ENCODE data around the gene DNAH8.

DNAH8 gene

GRCh38 chr6:38702558-38703397 lies 12.3 kb upstream of the DNAH8 start, which contains the start of gene GLO1:
TSS of gene GLO1 (minus strand) at chr6:38703145. CDS start at chr6:38703054, 91 bp downstream.
- peak; percentile 97 for FAIRE-seq

DNA sequence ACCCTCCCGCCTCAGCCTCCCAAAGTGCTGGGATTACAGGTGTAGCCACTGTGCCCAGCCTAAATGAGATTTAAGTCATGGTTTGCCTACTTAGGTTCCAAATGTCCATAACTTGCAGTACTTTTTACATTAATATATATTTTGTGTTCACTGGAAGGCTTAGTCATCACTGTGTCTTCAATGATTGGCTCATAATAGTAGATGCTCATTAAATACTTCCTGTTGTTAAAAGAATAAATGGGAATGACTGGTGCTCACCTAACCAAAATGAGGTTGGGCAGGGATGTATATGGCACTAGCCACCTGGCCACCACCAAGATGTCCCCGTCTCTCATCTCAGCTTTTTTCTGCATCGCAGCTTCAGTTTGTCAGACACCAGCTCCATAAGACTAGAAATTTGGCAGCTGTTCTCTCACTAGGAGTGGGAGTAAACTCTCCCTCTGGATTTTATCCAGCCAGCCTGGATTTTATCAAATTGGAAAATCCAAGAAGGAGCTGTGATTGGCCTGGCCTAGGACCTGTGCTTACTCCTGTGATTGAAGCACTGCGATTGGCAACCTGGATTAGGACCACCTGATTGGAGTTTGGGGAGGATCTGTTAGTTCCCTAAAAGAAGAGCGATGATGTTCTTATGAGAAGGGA lies 11.0 kb upstream of the DNAH8 start:
- no peak for FAIRE-seq

DNA sequence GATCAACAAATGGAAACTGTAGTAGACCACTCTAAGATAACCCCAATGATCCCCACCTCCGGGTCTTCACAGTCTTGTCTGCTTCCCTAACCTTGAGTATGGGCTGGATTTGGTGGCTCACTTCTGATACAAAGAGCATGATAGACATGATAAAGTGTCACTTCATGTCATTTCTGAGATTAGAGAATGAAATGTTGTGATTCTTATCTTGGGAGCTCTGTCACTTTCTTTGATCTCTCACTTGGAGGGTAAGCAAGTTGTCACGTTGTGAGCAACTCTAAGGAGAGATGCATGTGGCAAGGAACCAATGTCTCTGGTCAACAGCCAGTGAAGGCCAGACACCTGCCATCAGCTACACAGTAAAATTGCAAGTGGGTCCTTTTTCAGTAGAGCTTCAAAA lies 9.2 kb upstream of the DNAH8 start:
- FAIRE-seq: no peak

- FAIRE-seq: no peak
These were observed 6.6 kb upstream of the DNAH8 start for GRCh38 chr6:38708496-38708895.

DNA sequence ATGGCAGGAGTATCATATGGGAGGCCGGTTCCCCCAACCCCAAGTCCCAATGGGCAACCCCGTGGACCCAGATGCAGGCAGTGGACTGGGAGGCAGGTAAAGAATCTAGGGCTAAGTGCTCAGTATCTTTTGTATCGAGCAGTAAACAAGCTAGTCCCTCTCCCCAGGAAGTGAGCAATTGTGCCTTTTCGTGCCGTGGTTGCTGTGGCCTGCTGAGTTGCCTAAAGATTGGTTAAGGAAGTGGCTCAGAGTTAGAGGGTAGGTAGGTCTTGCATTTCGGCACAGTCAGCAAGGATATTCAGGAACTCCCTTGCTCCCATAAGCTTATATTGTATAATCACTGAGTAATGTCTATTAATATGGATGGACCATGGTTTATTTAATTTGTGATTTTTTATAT lies 1.3 kb upstream of the DNAH8 start:
- no peak for FAIRE-seq

DNA sequence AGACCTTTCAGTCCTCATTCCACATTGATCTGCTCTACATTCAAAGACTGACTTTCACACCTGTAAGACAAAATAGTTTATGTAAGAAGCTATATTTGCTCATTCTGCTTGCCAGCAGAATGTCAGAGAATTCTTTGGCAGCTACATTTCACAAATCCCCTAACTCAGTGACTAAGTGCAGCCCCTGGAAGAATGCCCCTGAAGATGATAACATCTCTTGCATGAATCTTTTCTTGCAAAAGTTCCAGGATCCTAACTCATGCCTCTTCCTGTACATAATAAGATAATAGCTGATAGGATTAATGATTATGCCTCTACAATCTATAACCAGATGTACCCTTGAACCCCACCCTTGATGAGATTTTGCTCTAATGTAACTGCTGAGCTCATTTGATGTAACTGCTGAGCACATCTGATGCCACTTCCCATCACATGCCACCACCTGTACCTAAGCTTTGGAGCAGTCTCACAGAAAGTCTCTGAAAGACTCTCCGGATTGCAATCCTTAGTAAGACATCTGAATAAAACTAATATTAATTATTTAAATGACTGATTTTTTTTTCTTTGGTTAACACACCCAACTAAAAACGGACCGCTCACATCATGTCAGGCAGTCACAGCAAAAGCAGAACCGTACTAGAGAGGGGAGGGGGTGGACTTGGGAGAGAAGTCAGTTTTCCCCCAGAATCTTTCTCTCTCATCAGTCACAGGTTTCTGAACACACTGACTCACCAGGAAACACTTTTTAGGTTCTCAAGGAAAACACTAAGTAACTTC lies 684 bp upstream of the DNAH8 start:
- FAIRE-seq: no peak

DNA sequence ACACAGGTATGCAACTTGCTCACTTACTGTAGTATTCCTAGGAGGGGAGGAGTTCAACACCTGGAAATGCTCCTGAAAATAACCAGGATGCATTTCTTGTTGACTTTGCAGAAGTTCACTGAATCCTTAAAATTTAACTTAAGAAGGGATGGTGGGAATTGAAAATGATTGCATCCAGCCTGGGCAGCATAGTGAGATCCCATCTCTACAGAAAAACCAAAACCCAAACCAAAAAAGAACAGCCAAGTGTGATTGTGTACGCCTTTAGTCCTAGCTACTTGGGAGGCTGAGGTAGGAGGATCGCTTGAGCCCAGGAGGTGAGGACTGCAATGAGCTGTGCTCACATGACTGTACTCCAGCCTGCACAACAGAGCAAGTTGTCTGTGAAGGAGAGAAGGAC lies 1.7 kb downstream of the DNAH8 start:
- FAIRE-seq: no peak

DNA sequence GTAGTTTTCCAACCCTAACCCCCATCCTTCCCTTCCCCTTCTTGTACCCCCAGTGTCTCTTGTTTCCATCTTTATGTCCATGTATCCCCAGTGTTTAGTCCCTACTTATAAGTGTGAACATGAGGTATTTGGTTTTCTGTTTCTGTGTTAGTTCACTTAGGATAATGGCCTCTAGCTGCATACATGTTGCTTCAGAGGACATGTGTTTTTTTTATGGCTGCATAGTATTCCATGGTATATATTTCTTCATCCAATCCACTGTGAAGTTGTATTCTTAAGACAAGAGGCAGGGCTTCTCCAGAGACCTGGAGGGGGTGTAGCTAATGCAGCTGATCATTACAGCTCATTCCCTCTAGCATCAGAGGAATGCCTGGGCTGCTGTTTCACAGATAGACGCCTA lies 4.2 kb downstream of the DNAH8 start:
- FAIRE-seq: no peak

DNA sequence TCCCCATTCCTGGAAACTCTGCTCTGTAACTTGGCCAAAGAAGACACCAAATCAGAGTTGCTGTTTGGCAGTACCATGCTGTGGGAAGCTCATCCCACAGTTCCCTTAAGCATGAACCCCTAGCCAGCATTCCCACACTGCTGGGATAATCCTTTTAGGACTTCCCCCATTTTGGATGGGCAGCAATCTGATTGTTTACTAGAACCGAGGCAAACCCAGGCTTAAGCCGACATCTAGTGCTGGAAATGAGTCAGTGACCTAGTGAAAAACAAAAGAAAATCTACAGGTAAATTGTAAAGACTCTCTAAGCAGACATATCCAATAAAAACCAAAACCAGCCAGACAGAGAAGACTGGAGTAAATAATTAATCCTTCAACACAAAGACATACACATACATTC lies 5.2 kb downstream of the DNAH8 start:
- no peak for FAIRE-seq

- FAIRE-seq: no peak
These were observed 6.9 kb downstream of the DNAH8 start for GRCh38 chr6:38722038-38722437.

DNA sequence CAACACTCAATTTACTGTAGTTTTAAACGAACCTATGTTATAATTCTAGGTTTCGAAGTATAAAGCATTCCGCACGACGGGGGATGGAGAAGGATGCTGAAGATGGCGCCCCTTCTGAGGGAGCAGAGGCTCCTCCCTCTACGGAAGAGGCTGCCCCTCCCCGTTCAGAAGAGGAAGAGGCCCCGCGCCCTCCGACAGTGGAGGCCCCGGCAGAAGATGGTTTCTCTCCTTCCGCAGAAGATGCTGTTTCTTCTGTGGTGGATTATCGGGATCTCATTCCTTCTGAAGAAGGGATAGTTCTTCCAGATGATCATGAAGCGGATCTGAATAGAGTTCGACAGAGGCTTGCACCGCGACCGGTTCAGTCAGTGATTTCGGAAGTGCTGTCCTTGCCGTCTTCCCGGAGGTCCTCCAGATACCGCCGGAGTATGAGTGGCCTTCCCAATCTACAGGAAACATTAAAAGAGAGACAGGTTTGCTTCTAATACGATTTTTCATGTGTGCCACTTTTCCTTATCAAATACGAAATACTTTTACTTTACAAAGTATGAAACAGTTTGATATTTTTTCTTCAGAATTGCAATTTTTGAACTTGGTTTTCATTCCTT lies 7.7 kb downstream of the DNAH8 start:
- FAIRE-seq: no peak

- FAIRE-seq: no peak
These were observed 8.7 kb downstream of the DNAH8 start for GRCh38 chr6:38723783-38724182.

GRCh38 chr6:38724343-38724742 lies 9.2 kb downstream of the DNAH8 start:
- no peak for FAIRE-seq

DNA sequence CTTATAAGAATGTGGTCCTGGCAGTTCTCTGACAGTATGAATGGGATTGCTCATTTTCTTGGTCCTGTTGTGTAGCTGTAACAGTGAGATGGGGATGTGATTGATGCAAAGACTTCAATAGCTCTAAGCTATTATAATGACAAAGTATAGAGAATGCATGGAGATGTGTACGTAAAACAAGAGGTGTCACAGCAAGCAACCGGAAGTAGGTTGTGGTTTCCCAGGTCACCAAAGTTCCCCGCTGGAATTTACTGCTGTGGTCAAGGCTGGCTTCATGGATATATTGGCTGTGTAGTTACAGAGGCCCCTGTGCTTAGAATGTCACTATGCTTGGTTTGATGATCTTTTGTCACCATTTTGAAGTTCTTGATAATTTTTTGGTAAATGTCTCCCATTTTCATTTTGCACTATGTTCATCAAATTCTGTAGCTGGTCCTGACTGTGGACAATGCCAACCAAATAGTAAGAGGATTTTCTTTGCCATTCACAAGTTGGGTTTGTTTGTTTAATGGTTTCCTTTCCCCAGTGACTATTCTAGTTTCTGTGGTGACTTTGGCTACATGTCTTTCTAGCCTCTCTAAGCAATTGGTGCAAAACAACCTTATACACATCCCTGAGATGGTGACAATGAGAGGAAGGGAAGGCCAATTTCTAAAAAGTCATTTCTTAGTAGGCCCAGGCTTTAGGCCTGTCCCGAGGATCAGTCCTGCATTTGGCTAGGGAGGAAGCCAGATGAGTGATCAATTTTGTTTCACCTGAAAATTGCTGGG lies 10.5 kb downstream of the DNAH8 start:
- FAIRE-seq: no peak

- no peak for FAIRE-seq
These were observed 13.1 kb downstream of the DNAH8 start for GRCh38 chr6:38728203-38728602.

GRCh38 chr6:38730140-38730862 lies 15.2 kb downstream of the DNAH8 start:
- FAIRE-seq: peak; percentile 61

DNA sequence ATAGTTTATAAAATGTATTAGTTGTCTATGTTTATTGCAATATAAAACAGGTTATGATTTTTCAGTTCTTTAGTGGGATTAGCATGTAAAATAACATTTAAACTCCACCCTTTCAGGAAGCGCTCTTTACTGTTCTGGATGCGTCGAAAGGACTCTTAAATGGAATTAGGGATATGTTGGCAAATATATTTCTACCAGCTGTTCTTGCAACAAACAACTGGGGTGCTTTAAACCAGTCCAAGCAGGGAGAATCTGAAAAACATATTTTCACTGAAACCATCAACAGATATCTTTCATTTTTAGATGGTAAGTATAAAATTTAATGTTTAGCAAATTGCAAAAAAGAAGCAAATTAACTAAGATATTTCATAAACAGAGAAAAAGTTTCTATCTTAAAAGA lies 21.8 kb downstream of the DNAH8 start:
- FAIRE-seq: no peak

DNA sequence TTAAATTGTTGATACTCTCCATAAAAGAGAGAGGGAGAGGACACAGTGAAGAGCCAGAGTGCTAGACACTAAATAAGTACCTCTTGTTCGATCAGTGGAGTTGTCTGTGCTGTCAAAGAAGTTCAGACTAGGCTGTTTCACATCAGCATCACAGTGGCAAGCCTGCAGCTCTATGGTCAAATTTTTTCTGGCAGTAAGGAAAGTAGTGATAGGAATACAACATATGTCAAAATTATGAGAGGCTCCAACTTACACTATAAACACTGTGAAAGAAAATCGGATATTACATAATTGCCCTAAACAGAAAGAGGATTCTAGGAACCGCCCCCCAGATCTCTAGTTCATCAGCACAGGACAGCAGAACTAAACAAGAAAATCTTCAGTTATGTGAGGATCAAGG lies 23.1 kb downstream of the DNAH8 start:
- no peak for FAIRE-seq

DNA sequence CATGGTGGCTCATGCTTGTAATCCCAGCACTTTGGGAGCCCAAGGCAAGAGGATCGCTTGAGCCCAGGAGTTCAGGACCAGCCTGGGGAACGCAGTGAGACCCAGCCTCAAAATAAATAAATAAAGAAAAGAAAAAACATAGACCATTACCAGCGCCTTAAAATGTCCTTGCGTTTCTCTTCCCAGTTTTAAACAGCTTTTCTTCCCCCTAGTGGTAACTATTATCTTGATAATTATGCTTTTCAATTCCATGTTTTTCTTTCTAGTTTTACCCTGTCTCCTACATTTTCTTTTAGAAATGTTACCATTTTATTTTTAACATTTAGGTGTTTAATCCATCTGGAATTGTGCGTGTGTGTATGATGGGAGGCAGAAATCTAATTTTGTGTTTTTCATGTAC lies 24.4 kb downstream of the DNAH8 start:
- FAIRE-seq: no peak

- FAIRE-seq: no peak
These were observed 34.4 kb downstream of the DNAH8 start for GRCh38 chr6:38749473-38749872.

DNA sequence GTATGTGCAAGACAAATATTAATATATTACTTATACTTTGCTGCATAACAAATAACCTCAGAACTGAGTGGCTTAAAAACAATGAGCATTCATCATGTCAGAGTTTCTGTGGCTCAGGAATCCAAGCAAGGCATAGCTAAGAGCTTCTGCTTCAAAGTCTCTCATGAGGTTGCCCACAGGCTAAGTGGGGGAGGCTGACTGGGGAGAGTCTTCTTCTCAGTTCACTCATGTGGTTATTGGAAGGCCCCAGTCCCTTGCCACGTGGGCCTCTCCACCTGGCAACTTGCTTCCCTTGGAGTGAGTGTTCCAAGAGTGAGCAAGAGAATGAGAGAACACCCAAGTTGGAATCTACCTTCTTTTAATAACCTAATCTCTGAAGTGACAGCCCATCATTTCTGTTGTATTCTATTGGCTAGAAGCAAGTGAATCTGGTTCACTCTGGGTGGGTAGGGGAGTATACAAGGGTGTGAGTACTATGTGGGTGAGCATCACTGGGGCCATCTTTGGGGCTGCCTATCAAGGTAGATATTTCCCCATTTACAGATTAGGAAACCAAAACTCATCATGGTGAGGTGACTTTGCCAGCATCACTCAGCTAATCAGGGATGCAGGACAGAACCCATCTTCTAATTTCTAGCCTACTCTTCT lies 36.0 kb downstream of the DNAH8 start:
- FAIRE-seq: no peak
